Measurements from ENCODE around the gene CCDC188.

CCDC188 gene

DNA sequence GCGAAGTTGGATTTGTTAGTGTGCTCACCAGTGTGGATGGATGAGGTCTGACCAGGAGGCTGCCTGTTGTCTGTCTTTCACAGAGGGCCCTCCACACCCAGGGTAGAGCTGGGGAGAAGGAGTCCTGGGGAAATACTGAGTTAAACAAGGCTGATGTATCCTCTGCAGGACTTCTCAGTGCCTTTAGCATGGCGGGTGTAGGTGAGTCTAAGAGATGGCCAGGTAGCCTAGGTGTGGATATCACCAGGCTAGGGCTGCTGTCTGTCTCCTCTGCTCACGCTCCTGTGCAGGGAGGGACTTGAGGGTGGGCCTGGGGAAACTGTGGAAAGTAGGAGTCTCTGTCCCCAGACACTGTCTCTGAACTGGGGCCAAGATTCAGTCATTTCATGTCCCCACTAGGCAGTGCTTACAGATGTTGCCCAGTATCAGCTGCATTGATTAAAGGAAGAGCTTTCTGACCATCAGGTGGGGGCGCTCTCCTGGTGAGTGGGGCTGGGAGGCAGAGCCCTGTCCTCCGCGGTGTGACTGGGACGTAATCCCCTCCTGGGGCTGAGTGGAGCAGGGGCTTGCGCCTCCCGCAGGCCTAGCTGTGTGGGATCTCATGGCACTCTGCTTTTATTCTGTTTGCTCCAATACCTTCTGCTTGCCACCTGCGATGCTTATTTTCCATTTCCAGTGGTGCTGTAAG lies 35.5 kb upstream of the CCDC188 start:
- no peak for DNase-seq (ENCODE audit: low read depth, low spot score)
- no peak overlapping the region for H3K4me3 ChIP-seq (ENCODE audit: low read length)

GRCh38 chr22:20185750-20186149 lies 34.9 kb upstream of the CCDC188 start:
- no peak for DNase-seq (ENCODE audit: low read depth, low spot score)
- H3K4me3 ChIP-seq (ENCODE audit: low read length) = no peak overlapping the region

- H3K4me3 ChIP-seq (ENCODE audit: low read length) = no peak overlapping the region
- no peak for DNase-seq (ENCODE audit: low read depth, low spot score)
Observed at GRCh38 chr22:20184501-20185165, 33.8 kb upstream of the CCDC188 start.

DNA sequence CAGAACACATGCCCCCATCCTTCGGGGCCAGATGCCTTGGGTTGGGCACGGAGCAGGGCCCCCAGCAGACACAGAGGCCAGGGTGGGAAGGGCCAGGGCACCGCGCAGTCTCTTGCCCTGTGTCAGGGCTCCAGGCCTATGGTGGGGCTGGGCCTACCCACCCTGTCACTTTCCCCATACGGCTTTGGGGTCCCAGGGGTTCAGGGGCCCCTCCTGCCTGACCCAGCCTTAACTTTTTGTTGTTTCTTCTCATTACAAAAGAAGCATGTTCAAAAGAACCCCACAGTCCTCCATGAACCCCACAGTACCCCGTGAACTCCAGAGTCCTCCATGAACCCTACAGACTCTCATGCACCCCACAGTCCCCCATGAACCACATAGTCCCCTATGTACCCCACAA lies 33.0 kb upstream of the CCDC188 start:
- H3K4me3 ChIP-seq (ENCODE audit: low read length) = no peak overlapping the region
- no peak for DNase-seq (ENCODE audit: low read depth, low spot score)

DNA sequence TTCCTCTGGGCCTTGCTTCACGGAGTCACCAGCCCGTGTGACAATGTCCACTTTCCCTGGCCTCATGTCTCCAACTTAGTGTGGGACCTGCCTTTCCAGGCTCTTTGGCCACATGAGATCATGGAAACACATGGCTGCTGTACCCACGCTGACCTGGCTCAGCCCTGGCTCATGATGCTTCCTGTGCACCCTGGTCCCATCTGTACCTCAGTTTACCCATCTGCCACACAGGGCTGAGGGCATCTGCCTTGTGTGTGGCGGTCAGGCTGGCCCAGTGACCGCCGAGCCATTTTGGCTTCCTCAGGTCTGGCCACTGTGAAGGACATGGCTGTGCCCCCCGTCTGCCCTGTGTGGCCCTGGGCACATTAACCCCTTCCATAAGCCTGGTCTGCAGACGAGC lies 32.2 kb upstream of the CCDC188 start:
- H3K4me3 ChIP-seq (ENCODE audit: low read length) = no peak overlapping the region
- no peak for DNase-seq (ENCODE audit: low read depth, low spot score)

- DNase-seq (ENCODE audit: low read depth, low spot score) = no peak
- no peak overlapping the region for H3K4me3 ChIP-seq (ENCODE audit: low read length)
Observed at GRCh38 chr22:20182365-20182764, 31.5 kb upstream of the CCDC188 start.

- H3K4me3 ChIP-seq (ENCODE audit: low read length) = no peak overlapping the region
- DNase-seq (ENCODE audit: low read depth, low spot score) = no peak
Observed at GRCh38 chr22:20181884-20182236, 31.0 kb upstream of the CCDC188 start.

- H3K4me3 ChIP-seq (ENCODE audit: low read length) = no peak overlapping the region
Observed at GRCh38 chr22:20181194-20181883, 30.5 kb upstream of the CCDC188 start.

DNA sequence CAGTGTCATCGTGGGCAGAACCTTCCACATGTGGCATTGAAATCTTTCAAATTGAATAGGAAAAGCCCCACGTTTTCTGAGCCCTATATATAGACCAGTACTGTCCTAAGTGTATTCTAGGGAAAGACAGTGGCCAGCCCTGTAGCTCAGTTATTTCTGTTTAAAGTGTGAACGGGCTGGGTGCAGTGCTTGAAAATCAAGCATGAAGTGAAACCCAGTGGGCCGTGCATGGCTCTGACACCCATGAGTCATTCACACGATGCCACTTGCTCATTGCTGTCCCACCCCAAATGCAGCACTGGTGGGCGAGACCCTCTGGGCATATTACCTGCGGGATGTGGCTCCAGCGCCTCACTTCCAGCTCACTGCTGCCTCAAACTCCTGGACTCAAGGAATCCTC lies 29.8 kb upstream of the CCDC188 start:
- DNase-seq (ENCODE audit: low read depth, low spot score) = no peak
- no peak overlapping the region for H3K4me3 ChIP-seq (ENCODE audit: low read length)

More at GRCh38 chr22:20181194-20181883, 30.5 kb upstream of the CCDC188 start:
- DNase-seq (ENCODE audit: low read depth, low spot score) = no peak

GRCh38 chr22:20180245-20180630 lies 29.4 kb upstream of the CCDC188 start:
- H3K4me3 ChIP-seq (ENCODE audit: low read length) = no peak overlapping the region
- no peak for DNase-seq (ENCODE audit: low read depth, low spot score)

GRCh38 chr22:20179455-20180244 lies 28.8 kb upstream of the CCDC188 start:
- DNase-seq (ENCODE audit: low read depth, low spot score) = no peak
- H3K4me3 ChIP-seq (ENCODE audit: low read length) = no peak overlapping the region

- no peak overlapping the region for H3K4me3 ChIP-seq (ENCODE audit: low read length)
- DNase-seq (ENCODE audit: low read depth, low spot score) = no peak
Observed at GRCh38 chr22:20178915-20179227, 28.0 kb upstream of the CCDC188 start.

DNA sequence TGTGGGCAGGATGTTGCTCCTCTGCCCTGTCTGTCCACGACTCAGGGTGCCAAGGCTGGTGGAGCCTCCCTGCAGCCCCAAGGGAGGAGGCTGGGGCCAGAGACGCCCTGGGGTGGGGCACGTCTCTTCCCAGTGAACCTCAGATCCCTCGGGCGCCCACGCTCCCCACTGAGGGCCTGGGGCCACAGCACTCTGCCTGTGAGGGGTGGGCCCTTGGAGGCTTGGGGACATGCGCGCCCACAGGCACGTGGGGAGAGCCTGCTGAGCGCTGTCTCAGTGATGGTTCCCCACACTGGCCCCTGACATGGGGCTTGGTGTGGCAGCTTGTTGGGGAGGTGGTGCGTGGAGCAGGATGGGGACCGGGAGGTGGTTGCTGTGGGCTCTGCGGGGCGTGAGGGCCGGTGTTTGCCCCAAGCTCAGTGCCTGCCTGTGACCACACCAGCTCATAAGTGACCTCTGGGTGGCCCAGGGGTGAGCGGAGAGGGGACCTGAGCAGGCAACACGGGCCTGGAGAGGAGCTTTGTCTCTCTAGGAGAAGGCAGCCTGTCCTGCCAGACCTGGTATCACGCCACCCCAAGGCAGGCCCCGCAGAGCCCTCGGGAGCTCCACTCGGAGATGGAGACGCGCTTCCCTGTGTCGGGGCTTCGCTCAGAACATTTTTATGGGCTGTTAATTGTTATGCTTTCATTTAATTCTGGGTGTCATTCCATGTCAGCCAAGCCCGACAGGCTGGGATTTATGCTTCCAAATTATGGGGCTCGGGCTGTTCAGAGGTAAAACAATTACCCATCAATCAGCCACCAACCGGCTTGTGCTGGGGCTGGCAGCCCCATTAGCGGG lies 27.4 kb upstream of the CCDC188 start:
- no peak overlapping the region for H3K4me3 ChIP-seq (ENCODE audit: low read length)
- DNase-seq (ENCODE audit: low read depth, low spot score) = no peak

DNA sequence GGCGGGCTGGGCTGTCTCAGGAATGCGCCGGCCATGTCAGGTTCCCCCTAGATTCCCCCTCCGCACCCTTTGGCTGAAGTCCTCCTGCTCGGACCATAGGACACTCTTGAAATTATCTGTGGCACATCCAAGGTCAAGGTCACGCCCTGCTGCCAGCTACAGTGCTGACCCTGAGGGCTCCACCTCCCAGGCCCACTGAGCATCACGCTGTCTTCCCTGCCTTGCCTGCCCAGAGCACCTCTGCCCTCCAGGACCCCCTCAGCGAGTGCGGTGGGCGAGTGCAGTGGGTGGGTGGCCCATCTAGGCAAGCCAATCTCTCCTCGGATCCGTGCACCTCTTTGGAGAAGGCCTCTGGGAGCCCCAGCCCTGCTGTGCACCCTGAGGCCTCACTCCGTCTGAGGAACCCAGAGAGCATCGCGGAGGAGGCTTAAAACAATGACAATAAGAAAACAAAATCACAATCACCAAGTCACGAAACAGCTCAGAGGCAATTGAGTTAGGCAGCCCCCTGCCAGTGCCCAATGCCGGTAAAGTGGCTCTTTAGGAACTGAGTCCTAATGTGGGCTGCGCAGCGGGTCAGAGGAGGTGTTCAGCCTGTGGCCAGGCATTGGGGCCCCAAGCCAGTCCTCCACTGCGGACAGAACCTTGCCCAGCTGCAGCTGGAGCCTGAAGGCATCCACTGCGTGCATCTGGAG lies 26.5 kb upstream of the CCDC188 start:
- no peak overlapping the region for H3K4me3 ChIP-seq (ENCODE audit: low read length)
- DNase-seq (ENCODE audit: low read depth, low spot score) = no peak

DNA sequence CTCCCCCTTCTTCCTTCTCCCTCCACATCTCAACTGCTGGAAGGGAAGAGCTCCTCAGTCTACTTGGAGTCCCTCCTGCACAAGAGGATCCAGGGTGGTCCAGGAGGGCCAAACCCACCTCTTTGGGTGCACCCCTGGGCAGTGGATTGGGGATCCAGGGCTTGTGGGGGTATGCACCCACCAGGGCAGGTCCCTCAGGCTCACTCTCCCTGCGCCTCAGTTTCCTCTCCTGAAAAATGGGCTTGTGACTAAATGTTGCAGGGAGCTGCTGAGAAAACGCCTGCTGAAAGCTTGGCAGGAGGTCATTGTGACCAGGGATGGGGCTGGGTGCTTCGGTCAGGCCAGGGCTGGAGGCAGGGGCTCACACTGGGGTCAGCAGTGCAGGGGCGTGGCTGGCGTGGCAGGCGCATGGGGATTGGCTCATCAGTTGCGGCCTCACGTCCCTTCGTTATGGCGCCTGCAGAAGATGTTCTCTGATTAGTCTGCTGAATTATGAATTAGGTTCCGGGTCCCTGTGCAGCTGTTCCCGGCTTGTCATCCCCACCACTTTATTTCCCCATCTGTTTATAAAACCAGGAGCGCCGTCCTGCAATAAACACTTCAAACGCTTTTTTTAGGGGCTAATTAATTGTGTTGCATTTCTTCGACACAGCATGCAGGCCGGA lies 25.7 kb upstream of the CCDC188 start:
- DNase-seq (ENCODE audit: low read depth, low spot score) = no peak
- no peak overlapping the region for H3K4me3 ChIP-seq (ENCODE audit: low read length)

- DNase-seq (ENCODE audit: low read depth, low spot score) = peak; percentile 27
- H3K4me3 ChIP-seq (ENCODE audit: low read length) = no peak overlapping the region
Observed at GRCh38 chr22:20175597-20175900, 24.7 kb upstream of the CCDC188 start.

DNA sequence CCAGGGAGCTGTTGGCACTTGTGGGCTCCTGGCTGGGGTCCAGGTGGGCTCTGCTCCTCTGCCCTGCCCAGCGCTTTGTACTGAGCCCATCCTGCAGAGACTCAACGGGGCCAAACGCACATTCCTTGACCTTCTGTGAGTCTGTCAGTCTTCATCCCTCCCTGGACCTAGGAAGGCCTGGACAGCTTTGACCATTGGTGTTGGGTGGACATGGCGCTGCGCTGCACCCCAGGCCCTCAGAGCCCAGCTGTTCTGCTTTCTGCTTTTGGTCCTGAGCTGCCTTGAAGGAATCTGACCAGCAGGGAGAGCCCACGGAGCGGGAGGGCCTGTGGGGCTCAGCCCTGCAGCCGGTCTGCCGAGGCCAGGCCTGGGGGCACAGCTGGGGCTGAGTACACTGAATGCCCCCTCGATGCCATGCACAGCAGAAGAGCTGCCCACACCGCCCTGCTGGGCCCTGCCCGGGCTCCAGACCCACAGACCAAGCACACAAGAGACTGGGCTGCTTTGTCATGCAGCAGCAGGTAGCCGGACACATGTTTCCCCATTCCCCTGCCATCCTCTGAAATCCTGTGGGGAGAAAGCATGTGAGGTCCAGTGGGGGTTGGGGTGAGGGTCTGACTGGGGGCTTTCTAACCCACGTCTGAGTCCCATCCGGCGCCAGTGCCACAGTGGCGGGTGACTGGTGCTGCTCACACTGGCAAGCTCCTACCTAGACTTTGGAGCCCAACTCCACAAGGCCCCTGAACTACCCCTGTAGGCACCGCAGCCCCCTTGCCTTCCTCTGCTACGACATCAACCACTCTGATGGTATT lies 24.1 kb upstream of the CCDC188 start:
- no peak for DNase-seq (ENCODE audit: low read depth, low spot score)
- H3K4me3 ChIP-seq (ENCODE audit: low read length) = no peak overlapping the region

Measured in Jurkat, Clone E6-1 (cell line).